HepG2 (cell line): ENCODE data around the gene IFT52. TPM values are rescaled to one million over a fixed set of nuclear protein-coding genes. Genes with fewer than 3 reads are reported as not detected.
A peak's percentile ranks its signal among the peaks of the same experiment; 100 is the strongest.

Source experiments
- AHDC1 ChIP-seq: sonication (generic); formaldehyde crosslinking; IDR thresholded peaks from 2 replicates; pipeline ENCODE4 v1.5.1; 2020; ENCODE audit warnings: mild to moderate bottlenecking, missing genetic modification reagents, borderline replicate concordance
- CBFB ChIP-seq: sonication (generic); formaldehyde crosslinking; IDR thresholded peaks from 2 replicates; pipeline ENCODE4 v1.4.0; 2020; ENCODE audit warnings: missing genetic modification reagents
- CREB1 ChIP-seq, 2 experiments: fragments of 450-650 bp in 1 of 2; IDR thresholded peaks; 2 replicates each; pipeline ENCODE4 v1.6.1; 2016 to 2017; ENCODE audit warnings: control low read depth in 1 of 2, mild to moderate bottlenecking in 1 of 2, missing compliant biosample characterization in 1 of 2, missing genetic modification characterization in 1 of 2
- DBP ChIP-seq: sonication (generic); formaldehyde crosslinking; IDR thresholded peaks from 2 replicates; pipeline ENCODE4 v1.4.0; 2020; ENCODE audit warnings: missing genetic modification reagents; ENCODE audit errors: not compliant biosample characterization
- FOXO4 ChIP-seq: sonication (generic); formaldehyde crosslinking; conservative IDR thresholded peaks from 2 replicates; pipeline ENCODE4 v1.8.1; 2023; ENCODE audit warnings: missing genetic modification reagents
- KLF6 ChIP-seq: IDR thresholded peaks from 2 replicates; pipeline ENCODE4 v1.8.0; 2016; ENCODE audit warnings: missing biosample characterization, missing genetic modification reagents
- MAFF ChIP-seq: IDR thresholded peaks from 2 replicates; pipeline ENCODE4 v1.6.1; 2011; ENCODE audit warnings: low read depth, low read length, improper control_type of control experiment
- MEF2D ChIP-seq: sonication (generic); formaldehyde crosslinking; IDR thresholded peaks from 2 replicates; pipeline ENCODE4 v1.5.1; 2020; ENCODE audit warnings: mild to moderate bottlenecking, missing genetic modification reagents
- MLLT10 ChIP-seq: sonication (generic); formaldehyde crosslinking; IDR thresholded peaks from 2 replicates; pipeline ENCODE4 v1.4.0; 2020; ENCODE audit warnings: missing genetic modification reagents
- NFE2L1 ChIP-seq: sonication (generic); formaldehyde crosslinking; IDR thresholded peaks from 2 replicates; pipeline ENCODE4 v1.4.0; 2020; ENCODE audit warnings: missing genetic modification reagents, mild to moderate bottlenecking, borderline replicate concordance
- PBX3 ChIP-seq: sonication (generic); formaldehyde crosslinking; IDR thresholded peaks from 2 replicates; pipeline ENCODE4 v1.8.1; 2023; ENCODE audit warnings: missing genetic modification reagents, inconsistent platforms, borderline replicate concordance
- SMARCE1 ChIP-seq: fragments of 450-650 bp; IDR thresholded peaks from 2 replicates; pipeline ENCODE4 v1.6.1; 2017; ENCODE audit warnings: borderline replicate concordance
- SMYD3 ChIP-seq: sonication (generic); formaldehyde crosslinking; IDR thresholded peaks from 2 replicates; pipeline ENCODE4 v1.8.1; 2023; ENCODE audit warnings: mild to moderate bottlenecking, missing genetic modification reagents
- TFAP4 ChIP-seq: sonication (generic); IDR thresholded peaks from 2 replicates; pipeline ENCODE4 v1.6.1; 2016; ENCODE audit warnings: low read depth, borderline replicate concordance
- ZNF121 ChIP-seq: sonication (generic); formaldehyde crosslinking; IDR thresholded peaks from 2 replicates; pipeline ENCODE4 v1.5.0; 2020; ENCODE audit warnings: mild to moderate bottlenecking, missing genetic modification reagents
- ZNF256 ChIP-seq: sonication (generic); formaldehyde crosslinking; conservative IDR thresholded peaks from 2 replicates; pipeline ENCODE4 v1.4.0; 2020; ENCODE audit warnings: missing genetic modification reagents
- ZNF350 ChIP-seq: sonication (generic); formaldehyde crosslinking; IDR thresholded peaks from 2 replicates; pipeline ENCODE4 v1.4.0; 2020; ENCODE audit warnings: mild to moderate bottlenecking, low read depth, missing genetic modification reagents, borderline replicate concordance
- ZNF547 ChIP-seq: sonication (generic); formaldehyde crosslinking; IDR thresholded peaks from 2 replicates; pipeline ENCODE4 v1.5.1; 2020; ENCODE audit warnings: mild to moderate bottlenecking, missing genetic modification reagents
- ZNF550 ChIP-seq: sonication (generic); formaldehyde crosslinking; IDR thresholded peaks from 2 replicates; pipeline ENCODE4 v1.4.0; 2020; ENCODE audit warnings: mild to moderate bottlenecking, missing genetic modification reagents, borderline replicate concordance
- polyA plus RNA-seq, 8 experiments: library from polyadenylated mRNA; depleted of rRNA in 3 of 8; stranded (reverse) in 7 of 8; unstranded in 1 of 8; fragments of >200 nt; fragmentation: Illumina TruSeq in 4 of 8; extraction: Trizol in 4 of 8; gene quantifications; 2 replicates each; pipeline versions ENCODE4 v1.2.1 to v1.2.3, GENCODE V29; 2011 to 2016; ENCODE audit warnings: low read depth in 4 of 8, missing spikeins in 1 of 8, mixed read lengths in 1 of 8; ENCODE audit not compliant: insufficient read depth in 1 of 8
- total RNA-seq, 5 experiments: library from RNA; depleted of rRNA; stranded (reverse); fragments of >200 nt; fragmentation: Illumina TruSeq; extraction: Trizol; gene quantifications; 2 replicates each; pipeline ENCODE4 v1.2.3, GENCODE V29; 2016; ENCODE audit warnings: low read depth in 1 of 5

Gene IFT52
- total and polyA plus RNA-seq, 2 of the 13 experiments (the other 11 are each of a cell fraction or from before 2014, with no cell fraction given), result 48.0 to 64.0 TPM

- TF ChIP-seq ZNF350 (CRISPR knock-in tag) (peak; percentile 95), SMARCE1 (no peak), ZNF121 (CRISPR knock-in tag) (peak; percentile 54; the same call in 1 of the 2 replicates), TFAP4 (no peak; the same call in none of the 2 replicates), MLLT10 (CRISPR knock-in tag) (no peak), CBFB (peak; percentile 18; the same call in 1 of the 2 replicates), CREB1 (IDR thresholded peaks at IDR 0.05) (peak; percentile 6; the same call in 1 of the 2 replicates), CREB1 (CRISPR knock-in tag; IDR thresholded peaks at IDR 0.05) (0 out of 2 replicates have a peak, but pooled peaks have one; percentile 19), NFE2L1 (CRISPR knock-in tag) (peak; percentile 97), FOXO4 (no peak), PBX3 (CRISPR knock-in tag) (no peak), AHDC1 (peak; percentile 73), DBP (no peak), ZNF547 (CRISPR knock-in tag) (peak; percentile 43; the same call in 1 of the 2 replicates), KLF6 (CRISPR knock-in tag) (peak; percentile 65; the same call in 1 of the 2 replicates), MEF2D (CRISPR knock-in tag) (peak; percentile 84), ZNF256 (CRISPR knock-in tag) (no peak; the same call in 1 of the 2 replicates), MAFF (peak; percentile 92), ZNF550 (CRISPR knock-in tag) (no peak; the same call in 1 of the 2 replicates), SMYD3 (no peak)
Observed at GRCh38 chr20:43558412-43559146, 32.2 kb upstream of the IFT52 start, which contains the start of gene SGK2 (continued).
